Measurements from ENCODE around the gene REEP1.

GRCh38 chr2:86239745-86240144 lies 97.7 kb downstream of the REEP1 start:
- TF ChIP-seq, protein P1, sequence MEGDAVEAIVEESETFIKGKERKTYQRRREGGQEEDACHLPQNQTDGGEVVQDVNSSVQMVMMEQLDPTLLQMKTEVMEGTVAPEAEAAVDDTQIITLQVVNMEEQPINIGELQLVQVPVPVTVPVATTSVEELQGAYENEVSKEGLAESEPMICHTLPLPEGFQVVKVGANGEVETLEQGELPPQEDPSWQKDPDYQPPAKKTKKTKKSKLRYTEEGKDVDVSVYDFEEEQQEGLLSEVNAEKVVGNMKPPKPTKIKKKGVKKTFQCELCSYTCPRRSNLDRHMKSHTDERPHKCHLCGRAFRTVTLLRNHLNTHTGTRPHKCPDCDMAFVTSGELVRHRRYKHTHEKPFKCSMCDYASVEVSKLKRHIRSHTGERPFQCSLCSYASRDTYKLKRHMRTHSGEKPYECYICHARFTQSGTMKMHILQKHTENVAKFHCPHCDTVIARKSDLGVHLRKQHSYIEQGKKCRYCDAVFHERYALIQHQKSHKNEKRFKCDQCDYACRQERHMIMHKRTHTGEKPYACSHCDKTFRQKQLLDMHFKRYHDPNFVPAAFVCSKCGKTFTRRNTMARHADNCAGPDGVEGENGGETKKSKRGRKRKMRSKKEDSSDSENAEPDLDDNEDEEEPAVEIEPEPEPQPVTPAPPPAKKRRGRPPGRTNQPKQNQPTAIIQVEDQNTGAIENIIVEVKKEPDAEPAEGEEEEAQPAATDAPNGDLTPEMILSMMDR (conservative IDR thresholded peaks at IDR 0.05 in 1 of 2, IDR thresholded peaks at IDR 0.05 in 1 of 2; ENCODE audit: extremely low read depth in 1 of 2, insufficient read depth in 1 of 2, low read depth in 1 of 2, low read length in 2 of 2), result no peak
- TF ChIP-seq EZH2 (IDR thresholded peaks at IDR 0.05; ENCODE audit: borderline replicate concordance, low read length), result no peak

Data from mammary epithelial cell (primary cell).